ENCODE results near the gene C5orf15. TPM values are rescaled to one million over a fixed set of nuclear protein-coding genes. Genes with fewer than 3 reads are reported as not detected.
"Not testable (repeated sequence)": the region's sequence is repeated elsewhere in the genome, so short reads cannot be mapped to it uniquely, and the experiment has no call there.

Gene C5orf15
- total and polyA plus RNA-seq, 2 experiments from 2014 or later, result 37.7 to 61.4 TPM

- TF ChIP-seq ZNF462 (CRISPR knock-in tag; IDR thresholded peaks at IDR 0.05) (no peak), ZNF114 (CRISPR knock-in tag; IDR thresholded peaks at IDR 0.05) (no peak), CTCF (conservative IDR thresholded peaks at IDR 0.05; ENCODE audit: low read depth in 2 of 2) (no peak), STAT1 (IDR thresholded peaks at IDR 0.05; ENCODE audit: unreplicated experiment) (no peak)
- TF ChIP-seq, protein P1, sequence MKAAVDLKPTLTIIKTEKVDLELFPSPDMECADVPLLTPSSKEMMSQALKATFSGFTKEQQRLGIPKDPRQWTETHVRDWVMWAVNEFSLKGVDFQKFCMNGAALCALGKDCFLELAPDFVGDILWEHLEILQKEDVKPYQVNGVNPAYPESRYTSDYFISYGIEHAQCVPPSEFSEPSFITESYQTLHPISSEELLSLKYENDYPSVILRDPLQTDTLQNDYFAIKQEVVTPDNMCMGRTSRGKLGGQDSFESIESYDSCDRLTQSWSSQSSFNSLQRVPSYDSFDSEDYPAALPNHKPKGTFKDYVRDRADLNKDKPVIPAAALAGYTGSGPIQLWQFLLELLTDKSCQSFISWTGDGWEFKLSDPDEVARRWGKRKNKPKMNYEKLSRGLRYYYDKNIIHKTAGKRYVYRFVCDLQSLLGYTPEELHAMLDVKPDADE (IDR thresholded peaks at IDR 0.05), result no peak
Observed at GRCh38 chr5:133977161-133977787, 8.8 kb upstream of the C5orf15 start (continued).

GRCh38 chr5:133975546-133975945, 7.1 kb upstream of the C5orf15 start:
- not testable (repeated sequence) for H3K9me2 ChIP-seq (ENCODE audit: insufficient read depth); H3K4me1 Mint-ChIP-seq; H3K4me2 ChIP-seq; H3K4me3 ChIP-seq; H3K4me3 Mint-ChIP-seq; H3K27ac ChIP-seq (ENCODE audit: low read depth); H2AFZ ChIP-seq; H3K27me3 ChIP-seq (ENCODE audit: insufficient read depth); ATAC-seq; H3K27me3 Mint-ChIP-seq (ENCODE audit: insufficient read depth, low read depth, poor library complexity); H3F3A ChIP-seq (replicated peaks; ENCODE audit: low read depth); H3K27ac Mint-ChIP-seq; DNase-seq (ENCODE audit: low spot score); H3K9me3 Mint-ChIP-seq
- H3K4me1 ChIP-seq (ENCODE audit: insufficient read depth), result peaks cover 12% of the 10 kb centered on the region; the same call in 1 of the 2 replicates
- H3K79me2 ChIP-seq (replicated peaks; ENCODE audit: insufficient read depth), result peaks cover 10% of the 10 kb centered on the region; the same call in 1 of the 2 replicates
- peaks cover 56% of the 10 kb centered on the region for H3K36me3 ChIP-seq (ENCODE audit: insufficient read depth)
- H3K36me3 Mint-ChIP-seq (ENCODE audit: low read depth), result peaks cover 78% of the 10 kb centered on the region
- H4K20me1 ChIP-seq (replicated peaks; ENCODE audit: insufficient read depth), result peaks cover 20% of the 10 kb centered on the region
